Measurements from ENCODE around the gene RAD51B.
"Not testable (repeated sequence)": the region's sequence is repeated elsewhere in the genome, so short reads cannot be mapped to it uniquely, and the experiment has no call there.

Gene RAD51B

GRCh38 chr14:67950386-67950785 lies 130.8 kb downstream of the RAD51B start:
- no peak for DNase-seq (ENCODE audit: low read depth)

GRCh38 chr14:67951529-67952135 lies 132.1 kb downstream of the RAD51B start:
- no peak for DNase-seq (ENCODE audit: low read depth)

DNA sequence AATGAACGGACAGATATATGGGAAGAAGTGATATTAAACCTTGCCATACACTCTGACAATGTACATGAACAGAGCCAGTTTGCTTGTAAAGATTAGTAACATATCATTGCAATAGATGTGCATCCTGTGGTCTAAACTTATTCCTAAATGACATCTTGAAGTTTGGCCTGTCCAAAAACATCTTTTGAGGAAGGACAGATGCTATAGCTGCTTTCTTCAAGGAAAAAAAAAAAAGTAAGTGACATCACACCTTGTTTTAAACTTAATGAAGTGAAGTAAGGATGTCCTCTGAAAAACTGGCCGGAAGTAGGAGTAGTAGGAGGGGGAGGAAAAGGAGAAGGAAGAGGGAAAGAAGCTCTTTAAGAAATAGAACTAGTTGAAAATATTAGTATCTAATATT lies 132.8 kb downstream of the RAD51B start:
- no peak for DNase-seq (ENCODE audit: low read depth)

GRCh38 chr14:67952786-67953185 lies 133.2 kb downstream of the RAD51B start:
- no peak for DNase-seq (ENCODE audit: low read depth)

DNA sequence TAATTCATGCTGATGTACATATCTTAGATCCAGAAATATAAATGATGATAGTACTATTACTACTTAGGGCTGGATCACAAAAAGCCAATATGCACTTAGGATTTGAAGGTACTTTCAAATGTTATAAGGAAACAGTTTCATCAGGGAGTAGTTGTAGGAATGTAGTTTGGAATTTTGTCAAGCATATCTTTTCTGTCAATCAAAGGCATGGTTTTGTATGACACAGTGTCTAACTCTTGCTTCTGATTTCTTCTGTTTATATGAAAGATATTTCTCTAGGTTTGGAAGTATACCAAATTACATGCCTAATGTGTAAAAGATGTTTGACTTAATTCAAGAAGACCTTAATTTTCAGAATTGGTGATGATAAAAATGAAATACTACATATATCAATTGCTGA lies 135.7 kb downstream of the RAD51B start:
- DNase-seq (ENCODE audit: low read depth): no peak

GRCh38 chr14:67957946-67958345 lies 138.4 kb downstream of the RAD51B start:
- no peak for DNase-seq (ENCODE audit: low read depth)

DNA sequence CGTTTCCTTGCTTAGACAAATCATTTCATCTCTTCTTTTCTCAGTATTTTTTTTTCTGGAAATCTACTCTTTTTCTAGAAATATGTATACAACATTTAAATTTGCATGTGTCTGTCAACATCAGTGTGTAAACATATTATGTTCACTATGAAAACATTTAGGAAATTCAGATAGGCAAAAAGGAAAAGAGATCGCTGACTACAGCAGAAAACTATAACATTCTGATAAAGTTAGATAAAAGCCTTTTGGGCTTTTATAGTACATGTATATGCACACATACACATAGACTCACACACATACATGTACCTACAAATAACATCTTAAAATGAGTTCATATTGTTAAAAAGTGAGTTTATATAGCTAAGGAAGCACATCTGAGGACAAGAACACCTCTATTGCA lies 142.1 kb downstream of the RAD51B start:
- no peak for DNase-seq (ENCODE audit: low read depth)

- no peak for DNase-seq (ENCODE audit: low read depth)
Observed at GRCh38 chr14:67962215-67962644, 142.7 kb downstream of the RAD51B start.

DNA sequence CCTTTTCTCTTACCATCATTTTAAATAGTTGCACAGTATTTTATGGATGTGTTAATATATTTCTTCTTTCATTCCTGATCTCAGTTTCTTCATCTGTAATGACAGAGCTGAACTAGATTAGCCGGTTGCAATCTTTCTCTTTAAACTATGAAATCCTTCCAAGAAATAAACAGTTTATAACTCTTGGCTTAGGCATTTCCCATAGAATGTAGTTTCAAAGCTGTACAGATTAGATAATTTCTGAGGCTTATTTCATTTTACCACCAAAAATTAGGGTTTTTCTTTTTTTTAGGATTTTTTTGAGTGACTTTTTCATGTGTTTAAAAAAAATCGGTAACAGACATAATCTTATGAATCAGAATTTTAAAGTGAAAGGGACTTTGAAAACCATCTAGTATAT lies 144.0 kb downstream of the RAD51B start:
- DNase-seq (ENCODE audit: low read depth): no peak

DNA sequence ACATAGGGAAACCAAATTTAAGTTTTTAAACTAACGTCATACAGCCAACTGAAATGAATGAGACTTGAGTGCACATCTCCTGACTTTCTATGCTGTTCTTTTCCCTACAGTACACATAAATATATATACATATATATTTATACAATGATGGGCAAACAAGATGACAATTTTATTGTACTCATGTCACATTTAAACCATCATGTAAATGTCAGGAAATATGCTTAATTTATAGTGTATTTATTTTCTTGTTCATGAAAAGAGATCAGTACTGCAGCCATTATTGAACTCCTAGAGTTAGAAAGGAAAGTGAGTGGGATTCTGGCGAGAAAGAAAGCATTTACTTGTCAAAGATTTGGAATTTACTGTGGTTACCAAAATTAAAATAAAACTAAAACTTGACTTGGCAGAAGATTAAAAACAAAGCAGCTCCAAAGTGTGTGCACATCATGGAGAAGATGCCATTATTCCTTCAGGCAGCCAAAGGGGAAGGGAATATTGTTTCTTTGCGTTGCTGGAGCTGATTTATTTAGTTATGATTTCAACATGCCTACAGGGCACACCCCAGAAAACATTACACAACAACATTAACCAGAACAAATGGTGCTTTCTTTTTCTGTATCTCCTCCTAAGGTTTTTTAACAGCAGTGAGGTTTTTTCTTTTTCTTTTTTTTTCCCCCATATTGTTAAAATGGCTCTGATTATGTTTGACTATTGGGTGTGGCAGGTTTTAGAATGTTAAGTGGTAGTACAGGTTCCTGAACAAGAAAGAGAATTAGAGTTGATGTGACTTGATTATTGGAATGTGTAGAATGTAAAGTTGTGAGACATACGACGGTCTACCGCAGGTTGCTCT lies 144.6 kb downstream of the RAD51B start:
- no peak for DNase-seq (ENCODE audit: low read depth)

GRCh38 chr14:67965696-67966095 lies 146.1 kb downstream of the RAD51B start:
- no peak for DNase-seq (ENCODE audit: low read depth)

DNA sequence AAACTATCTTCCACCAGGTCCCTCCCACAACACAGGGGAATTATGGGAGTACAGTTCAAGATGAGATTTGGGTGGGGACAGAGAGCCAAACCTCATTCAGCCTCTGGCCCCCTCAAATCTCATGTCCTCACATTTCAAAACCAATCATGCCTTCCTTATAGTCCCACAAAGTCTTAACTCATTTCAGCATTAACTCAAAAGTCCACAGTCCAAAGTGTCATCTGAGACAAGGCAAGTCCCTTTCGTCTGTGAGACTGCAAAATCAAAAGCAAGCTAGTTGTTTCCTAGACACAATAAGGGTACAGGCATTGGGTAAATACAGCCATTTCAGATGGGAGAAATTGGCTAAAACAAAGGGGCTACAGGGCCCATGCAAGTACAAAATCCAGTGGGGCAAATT lies 147.6 kb downstream of the RAD51B start:
- DNase-seq (ENCODE audit: low read depth): no peak

- DNase-seq (ENCODE audit: low read depth): not testable (repeated sequence)
Observed at GRCh38 chr14:67967970-67968369, 148.4 kb downstream of the RAD51B start.

DNA sequence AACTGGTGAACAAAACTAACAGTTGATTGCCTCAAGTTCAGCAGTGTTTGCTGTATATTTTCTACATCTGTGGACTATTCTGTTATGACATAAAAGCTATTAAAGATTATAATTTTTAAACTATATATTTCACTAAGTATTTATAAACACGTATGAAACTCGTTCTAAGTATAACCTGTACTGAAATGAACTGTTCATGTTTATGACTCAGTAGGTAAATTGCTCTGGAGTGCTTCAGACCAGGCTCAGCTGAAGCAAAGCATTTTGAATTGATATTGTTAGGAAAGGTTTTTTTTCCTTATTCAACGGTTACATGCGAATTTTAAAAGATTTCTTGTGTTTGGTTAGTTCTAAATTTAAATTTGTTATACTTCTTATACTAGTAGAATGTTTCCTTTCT lies 151.3 kb downstream of the RAD51B start:
- no peak for DNase-seq (ENCODE audit: low read depth)

- DNase-seq (ENCODE audit: low read depth): no peak
Observed at GRCh38 chr14:67971627-67972625, 152.3 kb downstream of the RAD51B start.

DNA sequence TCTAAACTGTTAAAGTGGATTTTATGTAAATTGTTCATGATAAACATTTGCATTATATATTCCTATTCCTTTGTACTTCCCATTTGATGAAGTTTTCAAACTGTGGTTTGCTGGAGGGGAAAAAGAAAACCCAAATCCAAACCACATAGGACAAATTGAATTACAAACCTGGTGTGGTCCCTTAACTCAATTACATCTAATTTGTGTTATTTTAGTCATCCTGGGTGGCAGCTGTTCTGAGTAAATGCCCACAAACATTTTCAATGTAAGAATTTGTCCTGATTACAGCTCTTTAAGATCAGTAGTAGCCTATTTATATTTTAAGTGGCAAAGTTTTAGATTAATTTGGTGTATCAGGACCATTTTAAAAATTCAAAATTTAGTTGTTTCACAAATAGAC lies 153.9 kb downstream of the RAD51B start:
- DNase-seq (ENCODE audit: low read depth): no peak

DNA sequence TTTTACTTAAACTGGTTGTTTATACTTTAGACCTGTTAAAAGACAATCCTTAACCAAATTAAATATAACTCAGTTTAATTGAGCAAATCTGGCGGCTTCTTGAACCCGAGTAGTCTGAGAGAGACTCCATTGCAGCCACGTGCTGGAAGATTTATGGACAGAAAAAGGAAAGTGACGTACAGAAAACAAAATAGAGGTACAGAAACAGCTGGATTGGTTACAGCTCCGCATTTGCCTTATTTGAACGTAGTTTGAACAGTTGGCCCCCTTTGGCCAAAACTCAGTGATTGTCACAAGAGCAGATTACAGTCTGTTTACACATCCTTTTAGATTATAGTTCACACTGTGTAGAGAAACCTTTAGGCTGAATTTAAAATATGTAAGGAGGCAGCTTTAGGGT lies 155.9 kb downstream of the RAD51B start:
- no peak for DNase-seq (ENCODE audit: low read depth)

GRCh38 chr14:67977434-67978034 lies 158.0 kb downstream of the RAD51B start:
- DNase-seq (ENCODE audit: low read depth): no peak

- DNase-seq (ENCODE audit: low read depth): no peak
Observed at GRCh38 chr14:67978749-67979148, 159.2 kb downstream of the RAD51B start.

DNA sequence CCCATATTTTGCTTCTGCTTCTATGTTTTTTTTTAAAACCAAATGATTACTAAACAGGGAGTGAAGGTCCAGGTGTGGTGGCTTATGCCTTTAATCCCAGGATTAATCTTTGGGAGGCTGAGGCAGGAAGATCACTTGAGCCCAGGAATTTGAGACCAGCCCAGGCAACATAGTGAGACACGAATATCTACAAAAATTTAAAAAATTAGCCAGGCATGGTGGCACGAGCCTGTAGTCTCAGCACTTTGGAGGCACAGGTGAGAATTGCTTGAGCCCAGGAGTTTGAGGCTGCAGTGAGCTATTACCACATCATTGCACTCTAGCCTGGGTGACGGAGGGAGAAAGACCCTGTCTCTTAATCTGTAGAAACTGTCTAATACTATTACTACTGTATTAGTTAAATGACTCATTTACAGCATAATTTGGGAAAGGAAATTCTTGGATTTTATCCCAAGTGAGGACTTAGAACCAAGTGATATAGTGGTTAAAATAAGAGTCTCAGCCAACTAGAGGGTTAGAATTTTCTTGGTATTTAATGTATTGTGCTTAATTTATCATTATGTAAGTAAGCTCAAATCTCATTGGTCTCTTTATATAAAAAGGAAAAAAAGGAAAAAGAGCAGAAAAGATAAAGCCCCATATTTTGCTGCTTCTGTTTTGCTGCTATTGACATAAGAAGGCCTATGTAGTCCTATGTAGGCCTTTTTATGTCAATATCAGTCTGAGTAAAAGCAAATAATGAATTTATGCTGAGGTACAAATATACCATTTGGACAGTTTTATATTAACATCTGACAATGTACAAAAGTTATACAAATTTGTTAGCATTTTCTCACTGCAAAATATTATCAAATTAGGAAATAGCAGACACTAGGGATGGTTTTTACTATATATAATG lies 163.4 kb downstream of the RAD51B start:
- no peak for DNase-seq (ENCODE audit: low read depth)

DNA sequence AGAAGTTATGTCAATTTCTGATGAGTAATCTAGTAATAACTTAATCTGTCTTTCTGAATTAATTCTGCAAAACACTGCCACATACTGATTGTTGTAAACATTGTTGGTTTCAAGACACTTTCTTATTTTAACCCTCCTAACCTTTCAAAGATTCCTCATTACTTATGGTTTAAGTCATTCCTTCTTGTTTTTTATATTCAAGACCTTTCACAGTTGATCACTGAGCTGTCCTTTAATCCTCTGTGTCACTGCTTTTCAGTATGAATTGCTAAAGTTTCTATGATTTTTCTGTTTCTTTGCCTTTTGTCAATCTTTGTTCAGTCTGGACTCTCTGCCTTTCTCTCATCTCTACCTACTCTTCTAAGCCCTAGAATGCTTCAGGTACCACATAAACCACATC lies 164.7 kb downstream of the RAD51B start:
- no peak for DNase-seq (ENCODE audit: low read depth)
